HepG2 (cell line): ENCODE data around the gene ADAD2. TPM values are rescaled to one million over a fixed set of nuclear protein-coding genes. Genes with fewer than 3 reads are reported as not detected.

ENCODE experiments used
- ATF5 ChIP-seq: sonication (generic); formaldehyde crosslinking; IDR thresholded peaks from 2 replicates; pipeline ENCODE4 v1.4.0; 2020; ENCODE audit warnings: mild to moderate bottlenecking, low read depth, missing genetic modification reagents
- CEBPG ChIP-seq: IDR thresholded peaks from 2 replicates; pipeline ENCODE4 v1.6.1; 2016
- HIC2 ChIP-seq: sonication (generic); formaldehyde crosslinking; IDR thresholded peaks from 2 replicates; pipeline ENCODE4 v1.9.0; 2022; ENCODE audit warnings: low read depth, missing genetic modification reagents
- MNT ChIP-seq: fragments of 450-650 bp; IDR thresholded peaks from 2 replicates; pipeline ENCODE4 v1.6.1; 2016
- SMAD3 ChIP-seq: sonication (generic); formaldehyde crosslinking; IDR thresholded peaks from 2 replicates; pipeline ENCODE4 v1.4.0; 2020; ENCODE audit warnings: missing genetic modification reagents
- SNAPC5 ChIP-seq: sonication (generic); formaldehyde crosslinking; IDR thresholded peaks from 2 replicates; pipeline ENCODE4 v1.8.1; 2023; ENCODE audit warnings: mild to moderate bottlenecking, missing genetic modification reagents, borderline replicate concordance
- TOPORS ChIP-seq: sonication (generic); formaldehyde crosslinking; IDR thresholded peaks from 2 replicates; pipeline ENCODE4 v1.8.0; 2023; ENCODE audit warnings: mild to moderate bottlenecking, missing genetic modification reagents
- ZBTB25 ChIP-seq: IDR thresholded peaks from 2 replicates; pipeline ENCODE4 v1.6.1; 2018; ENCODE audit warnings: missing genetic modification reagents
- ZC3H4 ChIP-seq: sonication (generic); formaldehyde crosslinking; IDR thresholded peaks from 2 replicates; pipeline ENCODE4 v1.4.0; 2020; ENCODE audit warnings: missing genetic modification reagents, borderline replicate concordance
- ZNF572 ChIP-seq: sonication (generic); formaldehyde crosslinking; IDR thresholded peaks from 2 replicates; pipeline ENCODE4 v1.5.1; 2020; ENCODE audit warnings: mild to moderate bottlenecking, missing genetic modification reagents
- ZSCAN29 ChIP-seq: sonication (generic); formaldehyde crosslinking; conservative IDR thresholded peaks from 2 replicates; pipeline ENCODE4 v1.4.0; 2020; ENCODE audit warnings: mild to moderate bottlenecking, missing genetic modification reagents
- polyA plus RNA-seq, 8 experiments: library from polyadenylated mRNA; depleted of rRNA in 3 of 8; stranded (reverse) in 7 of 8; unstranded in 1 of 8; fragments of >200 nt; fragmentation: Illumina TruSeq in 4 of 8; extraction: Trizol in 4 of 8; gene quantifications; 2 replicates each; pipeline versions ENCODE4 v1.2.1 to v1.2.3, GENCODE V29; 2011 to 2016; ENCODE audit warnings: low read depth in 4 of 8, missing spikeins in 1 of 8, mixed read lengths in 1 of 8; ENCODE audit not compliant: insufficient read depth in 1 of 8
- total RNA-seq, 5 experiments: library from RNA; depleted of rRNA; stranded (reverse); fragments of >200 nt; fragmentation: Illumina TruSeq; extraction: Trizol; gene quantifications; 2 replicates each; pipeline ENCODE4 v1.2.3, GENCODE V29; 2016; ENCODE audit warnings: low read depth in 1 of 5
- TF ChIP-seq, protein P1 (sequence below): sonication (generic); formaldehyde crosslinking; IDR thresholded peaks from 2 replicates; pipeline ENCODE4 v1.4.0; 2020; ENCODE audit warnings: missing genetic modification reagents
- TF ChIP-seq, protein P2 (sequence below): sonication (generic); formaldehyde crosslinking; IDR thresholded peaks from 2 replicates; pipeline ENCODE4 v1.8.1; 2023; ENCODE audit warnings: mild to moderate bottlenecking, moderate library complexity, missing genetic modification reagents
- TF ChIP-seq, protein P3 (sequence below): sonication (generic); formaldehyde crosslinking; IDR thresholded peaks from 2 replicates; pipeline ENCODE4; 2020; ENCODE audit warnings: missing genetic modification reagents, mild to moderate bottlenecking, borderline replicate concordance
- TF ChIP-seq, protein P4 (sequence below): sonication (generic); formaldehyde crosslinking; IDR thresholded peaks from 2 replicates; pipeline ENCODE4 v1.4.0; 2020; ENCODE audit warnings: low read depth, mild to moderate bottlenecking, missing genetic modification reagents

ADAD2 gene
- total and polyA plus RNA-seq, 2 of the 13 experiments (the other 11 are each of a cell fraction or from before 2014, with no cell fraction given): not detected

- TF ChIP-seq ZBTB25 (CRISPR knock-in tag) (no peak), MNT (no peak), SNAPC5 (CRISPR knock-in tag) (no peak), ZSCAN29 (CRISPR knock-in tag) (no peak), ZNF572 (CRISPR knock-in tag) (0 out of 2 replicates have a peak, but pooled peaks have one; percentile 52), CEBPG (CRISPR knock-in tag) (no peak), HIC2 (no peak), SMAD3 (CRISPR knock-in tag) (no peak), ATF5 (no peak), ZC3H4 (CRISPR knock-in tag) (no peak), TOPORS (CRISPR knock-in tag) (no peak)
- TF ChIP-seq, protein P1, sequence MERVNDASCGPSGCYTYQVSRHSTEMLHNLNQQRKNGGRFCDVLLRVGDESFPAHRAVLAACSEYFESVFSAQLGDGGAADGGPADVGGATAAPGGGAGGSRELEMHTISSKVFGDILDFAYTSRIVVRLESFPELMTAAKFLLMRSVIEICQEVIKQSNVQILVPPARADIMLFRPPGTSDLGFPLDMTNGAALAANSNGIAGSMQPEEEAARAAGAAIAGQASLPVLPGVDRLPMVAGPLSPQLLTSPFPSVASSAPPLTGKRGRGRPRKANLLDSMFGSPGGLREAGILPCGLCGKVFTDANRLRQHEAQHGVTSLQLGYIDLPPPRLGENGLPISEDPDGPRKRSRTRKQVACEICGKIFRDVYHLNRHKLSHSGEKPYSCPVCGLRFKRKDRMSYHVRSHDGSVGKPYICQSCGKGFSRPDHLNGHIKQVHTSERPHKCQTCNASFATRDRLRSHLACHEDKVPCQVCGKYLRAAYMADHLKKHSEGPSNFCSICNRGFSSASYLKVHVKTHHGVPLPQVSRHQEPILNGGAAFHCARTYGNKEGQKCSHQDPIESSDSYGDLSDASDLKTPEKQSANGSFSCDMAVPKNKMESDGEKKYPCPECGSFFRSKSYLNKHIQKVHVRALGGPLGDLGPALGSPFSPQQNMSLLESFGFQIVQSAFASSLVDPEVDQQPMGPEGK (CRISPR knock-in tag): no peak
- TF ChIP-seq, protein P2, sequence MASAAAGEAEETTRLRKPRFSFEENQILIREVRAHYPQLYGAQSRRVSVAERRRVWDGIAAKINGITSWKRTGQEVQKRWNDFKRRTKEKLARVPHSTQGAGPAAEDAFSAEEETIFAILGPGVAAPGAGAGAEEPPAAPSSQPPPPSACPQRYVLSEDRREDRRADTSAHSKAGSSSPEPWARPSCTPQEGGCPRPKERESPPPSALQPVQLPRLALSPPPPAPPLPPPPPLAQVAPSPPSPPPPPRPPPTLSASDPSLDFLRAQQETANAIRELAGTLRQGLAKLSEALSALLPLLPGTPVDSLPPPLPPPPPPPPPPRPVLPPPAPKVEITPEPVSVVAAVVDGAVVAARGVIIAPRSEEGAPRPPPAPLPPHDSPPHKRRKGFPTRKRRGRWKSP (CRISPR knock-in tag): no peak; the same call in 1 of the 2 replicates
- TF ChIP-seq, protein P3, sequence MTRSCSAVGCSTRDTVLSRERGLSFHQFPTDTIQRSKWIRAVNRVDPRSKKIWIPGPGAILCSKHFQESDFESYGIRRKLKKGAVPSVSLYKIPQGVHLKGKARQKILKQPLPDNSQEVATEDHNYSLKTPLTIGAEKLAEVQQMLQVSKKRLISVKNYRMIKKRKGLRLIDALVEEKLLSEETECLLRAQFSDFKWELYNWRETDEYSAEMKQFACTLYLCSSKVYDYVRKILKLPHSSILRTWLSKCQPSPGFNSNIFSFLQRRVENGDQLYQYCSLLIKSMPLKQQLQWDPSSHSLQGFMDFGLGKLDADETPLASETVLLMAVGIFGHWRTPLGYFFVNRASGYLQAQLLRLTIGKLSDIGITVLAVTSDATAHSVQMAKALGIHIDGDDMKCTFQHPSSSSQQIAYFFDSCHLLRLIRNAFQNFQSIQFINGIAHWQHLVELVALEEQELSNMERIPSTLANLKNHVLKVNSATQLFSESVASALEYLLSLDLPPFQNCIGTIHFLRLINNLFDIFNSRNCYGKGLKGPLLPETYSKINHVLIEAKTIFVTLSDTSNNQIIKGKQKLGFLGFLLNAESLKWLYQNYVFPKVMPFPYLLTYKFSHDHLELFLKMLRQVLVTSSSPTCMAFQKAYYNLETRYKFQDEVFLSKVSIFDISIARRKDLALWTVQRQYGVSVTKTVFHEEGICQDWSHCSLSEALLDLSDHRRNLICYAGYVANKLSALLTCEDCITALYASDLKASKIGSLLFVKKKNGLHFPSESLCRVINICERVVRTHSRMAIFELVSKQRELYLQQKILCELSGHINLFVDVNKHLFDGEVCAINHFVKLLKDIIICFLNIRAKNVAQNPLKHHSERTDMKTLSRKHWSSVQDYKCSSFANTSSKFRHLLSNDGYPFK: no peak
- TF ChIP-seq, protein P4, sequence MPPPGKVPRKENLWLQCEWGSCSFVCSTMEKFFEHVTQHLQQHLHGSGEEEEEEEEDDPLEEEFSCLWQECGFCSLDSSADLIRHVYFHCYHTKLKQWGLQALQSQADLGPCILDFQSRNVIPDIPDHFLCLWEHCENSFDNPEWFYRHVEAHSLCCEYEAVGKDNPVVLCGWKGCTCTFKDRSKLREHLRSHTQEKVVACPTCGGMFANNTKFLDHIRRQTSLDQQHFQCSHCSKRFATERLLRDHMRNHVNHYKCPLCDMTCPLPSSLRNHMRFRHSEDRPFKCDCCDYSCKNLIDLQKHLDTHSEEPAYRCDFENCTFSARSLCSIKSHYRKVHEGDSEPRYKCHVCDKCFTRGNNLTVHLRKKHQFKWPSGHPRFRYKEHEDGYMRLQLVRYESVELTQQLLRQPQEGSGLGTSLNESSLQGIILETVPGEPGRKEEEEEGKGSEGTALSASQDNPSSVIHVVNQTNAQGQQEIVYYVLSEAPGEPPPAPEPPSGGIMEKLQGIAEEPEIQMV: no peak
Observed at GRCh38 chr16:84144209-84144858, 46.6 kb upstream of the ADAD2 start (continued).
